HL-60/S4 treated with phorbol 12-myristate 13-acetate at 8.2 ng/mL for 4 days and 3 days (cell line): Measurements from ENCODE around the gene MSANTD1.

Source experiments
- in situ Hi-C: fragments of 300-500 bp; cut with MboI; formaldehyde crosslinking; loops from 2 replicates; pipeline ENCODE4 v1.15.0; 2022; ENCODE audit warnings: low sequenced_read_pairs

Gene MSANTD1

GRCh38 chr4:3232871-3233271 is 16.1 kb upstream of the MSANTD1 start:
- in situ Hi-C loops, result no loop called here

- in situ Hi-C loops, result no loop called here
Observed at GRCh38 chr4:3233391-3234071, 15.4 kb upstream of the MSANTD1 start.

- in situ Hi-C loops, result no loop called here
Observed at GRCh38 chr4:3234171-3235029, 14.6 kb upstream of the MSANTD1 start.

DNA sequence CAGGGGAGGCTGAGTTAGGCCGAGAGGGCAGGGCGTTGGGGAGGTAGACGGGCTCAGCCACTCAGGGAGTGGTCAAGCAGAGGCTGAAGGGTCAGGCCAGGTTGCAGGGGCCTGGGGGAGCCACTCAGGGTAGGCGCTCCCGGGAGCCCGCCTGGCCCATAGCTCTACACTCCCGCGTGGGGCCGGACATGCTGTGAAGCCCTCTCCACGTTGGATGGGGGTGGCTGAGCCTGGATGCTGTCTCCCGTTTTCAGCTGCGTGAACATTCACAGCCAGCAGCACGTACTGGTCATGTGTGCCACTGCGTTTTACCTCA is 14.0 kb upstream of the MSANTD1 start:
- in situ Hi-C loops, result no loop called here

DNA sequence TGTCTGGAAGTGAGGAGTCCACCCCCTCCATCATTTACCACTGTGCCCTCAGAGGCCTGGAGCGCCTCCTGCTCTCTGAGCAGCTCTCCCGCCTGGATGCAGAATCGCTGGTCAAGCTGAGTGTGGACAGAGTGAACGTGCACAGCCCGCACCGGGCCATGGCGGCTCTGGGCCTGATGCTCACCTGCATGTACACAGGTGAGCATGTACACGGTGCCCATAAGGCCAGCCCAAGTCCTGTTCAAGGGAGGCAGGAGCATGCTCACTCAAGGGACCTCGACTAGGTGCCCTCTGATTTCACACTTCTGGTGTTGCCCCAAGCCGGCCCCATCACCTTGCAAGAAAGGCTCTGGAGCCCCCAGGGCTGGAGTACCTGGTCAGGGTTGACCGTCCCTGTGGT is 13.4 kb upstream of the MSANTD1 start:
- in situ Hi-C loops, result no loop called here

- in situ Hi-C loops, result no loop called here
Observed at GRCh38 chr4:3236326-3236878, 12.6 kb upstream of the MSANTD1 start.

DNA sequence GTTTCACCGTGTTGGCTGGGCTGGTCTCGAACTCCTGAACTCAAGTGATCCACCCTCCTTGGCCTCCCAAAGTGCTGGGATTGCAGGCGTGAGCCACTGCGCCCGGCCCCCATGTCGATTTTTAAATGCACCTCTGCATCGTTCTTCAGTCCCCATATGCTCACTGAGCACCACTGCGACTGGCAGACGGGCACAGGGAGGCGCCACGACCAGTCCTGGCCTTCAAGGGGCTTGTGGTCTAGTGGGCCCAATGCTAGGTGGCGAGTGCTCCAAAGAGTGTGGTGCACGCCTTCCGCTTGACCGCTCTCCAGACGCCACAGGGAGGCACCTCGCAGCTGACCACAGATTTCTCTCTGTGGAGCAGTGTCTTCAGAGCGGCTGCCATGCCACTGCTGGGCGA is 11.7 kb upstream of the MSANTD1 start:
- in situ Hi-C loops, result no loop called here

DNA sequence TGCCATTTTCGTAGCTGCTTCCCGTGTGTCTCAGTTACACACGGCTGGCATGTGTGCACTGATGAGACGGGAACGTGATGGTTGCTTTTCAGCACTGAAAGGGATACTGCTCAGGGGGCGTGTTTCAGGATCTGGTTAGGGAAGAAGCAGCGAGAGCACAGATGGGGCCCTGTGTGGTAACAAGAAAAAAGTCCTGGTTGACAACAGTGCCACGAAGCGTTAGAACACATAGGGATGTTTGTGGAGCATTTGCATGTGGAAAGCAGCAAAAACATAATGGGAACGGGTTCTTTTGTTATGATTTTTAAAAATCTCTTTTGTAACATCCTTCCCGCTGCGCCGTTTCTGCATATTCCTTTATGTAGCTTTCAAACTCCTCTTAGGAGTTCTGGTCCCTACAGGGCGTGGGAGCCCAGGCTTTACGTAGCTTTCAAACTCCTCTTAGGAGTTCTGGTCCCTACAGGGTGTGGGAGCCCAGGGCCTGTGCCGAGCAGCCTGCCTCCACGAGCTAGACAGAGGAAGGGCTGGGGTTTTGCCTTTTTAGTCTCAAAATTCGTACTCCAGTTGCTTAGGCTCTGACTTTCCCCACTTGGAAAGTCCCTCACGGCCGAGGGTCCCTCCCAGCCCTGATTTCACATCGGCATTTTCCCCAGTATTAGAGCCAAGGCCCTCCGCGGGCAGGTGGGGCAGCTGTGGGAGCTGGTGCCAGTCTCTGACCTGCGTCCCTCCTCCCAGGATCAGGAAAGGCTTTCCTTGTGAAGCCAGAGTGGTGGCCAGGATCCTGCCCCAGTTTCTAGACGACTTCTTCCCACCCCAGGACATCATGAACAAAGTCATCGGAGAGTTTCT is 11.0 kb upstream of the MSANTD1 start:
- in situ Hi-C loops, result no loop called here

DNA sequence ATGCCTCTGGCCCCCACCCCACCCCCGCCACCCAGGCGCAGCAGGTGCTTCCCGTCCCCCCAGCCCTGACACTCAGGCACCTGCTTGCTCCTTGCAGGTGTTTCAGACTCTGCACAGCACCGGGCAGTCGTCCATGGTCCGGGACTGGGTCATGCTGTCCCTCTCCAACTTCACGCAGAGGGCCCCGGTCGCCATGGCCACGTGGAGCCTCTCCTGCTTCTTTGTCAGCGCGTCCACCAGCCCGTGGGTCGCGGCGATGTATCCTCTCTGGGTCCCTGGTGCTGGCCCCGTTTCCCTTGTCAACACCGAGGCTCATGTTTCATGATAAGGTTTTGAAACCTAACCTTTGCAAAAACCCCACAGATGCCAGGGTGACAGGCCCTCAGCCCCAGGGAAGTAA is 10.2 kb upstream of the MSANTD1 start:
- in situ Hi-C loops, result no loop called here

- in situ Hi-C loops, result no loop called here
Observed at GRCh38 chr4:3239303-3239702, 9.7 kb upstream of the MSANTD1 start.

- in situ Hi-C loops, result no loop called here
Observed at GRCh38 chr4:3239998-3240920, 8.7 kb upstream of the MSANTD1 start.

DNA sequence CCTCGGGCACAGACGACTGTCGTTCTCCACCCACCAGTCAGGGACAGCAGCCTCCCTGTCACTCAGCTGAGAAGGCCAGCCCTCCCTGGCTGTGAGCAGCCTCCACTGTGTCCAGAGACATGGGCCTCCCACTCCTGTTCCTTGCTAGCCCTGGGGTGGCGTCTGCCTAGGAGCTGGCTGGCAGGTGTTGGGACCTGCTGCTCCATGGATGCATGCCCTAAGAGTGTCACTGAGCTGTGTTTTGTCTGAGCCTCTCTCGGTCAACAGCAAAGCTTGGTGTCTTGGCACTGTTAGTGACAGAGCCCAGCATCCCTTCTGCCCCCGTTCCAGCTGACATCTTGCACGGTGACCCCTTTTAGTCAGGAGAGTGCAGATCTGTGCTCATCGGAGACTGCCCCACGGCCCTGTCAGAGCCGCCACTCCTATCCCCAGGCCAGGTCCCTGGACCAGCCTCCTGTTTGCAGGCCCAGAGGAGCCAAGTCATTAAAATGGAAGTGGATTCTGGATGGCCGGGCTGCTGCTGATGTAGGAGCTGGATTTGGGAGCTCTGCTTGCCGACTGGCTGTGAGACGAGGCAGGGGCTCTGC is 7.9 kb upstream of the MSANTD1 start:
- in situ Hi-C loops, result no loop called here

DNA sequence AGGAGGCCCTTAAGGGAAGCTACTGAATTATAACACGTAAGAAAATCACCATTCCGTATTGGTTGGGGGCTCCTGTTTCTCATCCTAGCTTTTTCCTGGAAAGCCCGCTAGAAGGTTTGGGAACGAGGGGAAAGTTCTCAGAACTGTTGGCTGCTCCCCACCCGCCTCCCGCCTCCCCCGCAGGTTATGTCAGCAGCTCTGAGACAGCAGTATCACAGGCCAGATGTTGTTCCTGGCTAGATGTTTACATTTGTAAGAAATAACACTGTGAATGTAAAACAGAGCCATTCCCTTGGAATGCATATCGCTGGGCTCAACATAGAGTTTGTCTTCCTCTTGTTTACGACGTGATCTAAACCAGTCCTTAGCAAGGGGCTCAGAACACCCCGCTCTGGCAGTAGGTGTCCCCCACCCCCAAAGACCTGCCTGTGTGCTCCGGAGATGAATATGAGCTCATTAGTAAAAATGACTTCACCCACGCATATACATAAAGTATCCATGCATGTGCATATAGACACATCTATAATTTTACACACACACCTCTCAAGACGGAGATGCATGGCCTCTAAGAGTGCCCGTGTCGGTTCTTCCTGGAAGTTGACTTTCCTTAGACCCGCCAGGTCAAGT is 6.9 kb upstream of the MSANTD1 start:
- in situ Hi-C loops, result no loop called here

DNA sequence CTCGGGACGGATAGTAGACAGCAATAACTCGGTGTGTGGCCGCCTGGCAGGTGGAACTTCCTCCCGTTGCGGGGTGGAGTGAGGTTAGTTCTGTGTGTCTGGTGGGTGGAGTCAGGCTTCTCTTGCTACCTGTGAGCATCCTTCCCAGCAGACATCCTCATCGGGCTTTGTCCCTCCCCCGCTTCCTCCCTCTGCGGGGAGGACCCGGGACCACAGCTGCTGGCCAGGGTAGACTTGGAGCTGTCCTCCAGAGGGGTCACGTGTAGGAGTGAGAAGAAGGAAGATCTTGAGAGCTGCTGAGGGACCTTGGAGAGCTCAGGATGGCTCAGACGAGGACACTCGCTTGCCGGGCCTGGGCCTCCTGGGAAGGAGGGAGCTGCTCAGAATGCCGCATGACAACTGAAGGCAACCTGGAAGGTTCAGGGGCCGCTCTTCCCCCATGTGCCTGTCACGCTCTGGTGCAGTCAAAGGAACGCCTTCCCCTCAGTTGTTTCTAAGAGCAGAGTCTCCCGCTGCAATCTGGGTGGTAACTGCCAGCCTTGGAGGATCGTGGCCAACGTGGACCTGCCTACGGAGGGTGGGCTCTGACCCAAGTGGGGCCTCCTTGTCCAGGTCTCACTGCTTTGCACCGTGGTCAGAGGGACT is 5.7 kb upstream of the MSANTD1 start:
- in situ Hi-C loops, result no loop called here

DNA sequence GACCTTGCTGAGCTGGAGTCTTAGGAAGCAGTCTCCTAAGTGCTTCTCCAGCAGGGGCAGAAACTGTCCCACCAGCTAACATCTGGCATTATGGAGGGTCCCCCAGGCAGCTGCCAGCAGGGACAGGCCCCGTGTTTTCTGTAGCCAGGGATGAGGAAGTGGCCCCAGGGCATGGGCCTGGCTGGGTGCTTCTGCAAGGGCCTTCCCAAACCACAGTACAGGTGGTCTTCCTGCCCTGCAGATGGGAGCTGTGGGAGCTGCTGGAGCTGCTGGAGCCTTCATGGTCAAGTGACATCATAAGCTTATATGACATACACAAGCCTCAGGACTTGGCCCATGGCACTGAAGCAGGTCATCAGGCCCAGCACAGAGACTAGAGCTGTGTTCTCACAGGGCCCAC is 5.0 kb upstream of the MSANTD1 start:
- in situ Hi-C loops, result no loop called here

GRCh38 chr4:3244747-3245146 is 4.2 kb upstream of the MSANTD1 start:
- in situ Hi-C loops, result no loop called here

DNA sequence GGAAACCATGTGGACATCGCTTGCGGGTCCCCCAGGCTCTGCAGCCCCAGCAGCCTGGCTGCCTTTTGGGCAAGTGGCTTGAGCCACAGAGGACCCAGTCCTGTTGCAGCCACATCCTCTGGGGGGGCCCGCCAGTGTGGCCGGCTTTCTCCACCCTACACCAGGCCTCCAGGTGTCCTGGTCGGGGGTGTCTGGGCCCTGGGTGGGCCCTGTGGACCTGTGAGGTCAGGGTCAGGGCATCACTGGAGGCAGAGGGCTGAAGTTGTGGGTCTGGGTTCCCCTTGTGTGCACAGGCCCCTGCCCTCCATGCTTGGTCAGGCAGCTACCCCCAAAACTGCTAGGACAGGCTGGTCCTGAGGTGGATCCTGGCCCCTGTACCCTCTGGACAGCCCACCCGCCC is 3.3 kb upstream of the MSANTD1 start:
- in situ Hi-C loops, result no loop called here

DNA sequence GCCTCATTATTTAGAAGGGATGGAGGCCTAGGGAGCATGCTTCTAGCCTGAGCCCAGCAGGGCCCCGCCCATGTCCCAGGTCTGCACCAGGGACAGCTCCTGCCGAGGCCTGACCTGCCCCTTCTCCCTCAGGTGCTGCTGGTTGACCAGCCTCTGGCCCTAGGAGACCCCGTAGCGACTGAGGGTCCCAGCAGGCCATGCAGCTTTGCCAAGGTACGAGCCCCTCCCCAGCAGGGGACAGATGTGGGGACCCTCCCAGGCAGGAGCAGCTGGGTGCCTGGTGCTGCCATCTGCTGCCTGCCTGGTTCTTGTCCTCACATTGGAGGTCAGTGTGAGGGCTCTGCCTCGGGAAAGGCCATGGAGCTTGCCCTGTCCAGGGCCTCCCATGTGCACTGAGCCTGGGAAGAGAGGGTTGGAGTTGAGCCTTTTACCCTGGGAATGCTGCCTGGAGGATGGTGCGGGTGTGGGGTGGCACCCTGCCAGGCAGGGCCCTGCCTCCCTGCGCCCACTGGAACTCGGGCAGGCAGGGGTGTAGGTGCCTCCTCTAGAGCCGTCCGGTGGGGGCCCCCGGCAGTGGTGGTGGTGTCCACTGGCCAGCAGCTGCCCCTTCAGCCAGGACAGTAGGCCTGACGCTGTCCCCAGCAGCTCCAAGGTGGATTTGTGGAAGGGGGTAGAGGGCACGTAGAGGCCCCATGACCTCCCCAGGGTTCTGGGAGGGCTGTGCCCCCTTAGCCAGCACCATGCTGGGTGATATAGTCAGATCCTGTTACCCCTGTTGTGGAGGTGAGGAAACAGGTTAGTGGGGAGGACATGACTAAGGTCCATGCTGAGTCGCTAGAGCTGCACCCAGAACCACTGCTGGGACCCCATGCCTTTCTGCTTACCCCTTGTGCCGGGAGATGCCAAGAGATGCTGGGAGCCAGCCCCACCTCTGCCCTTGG is 2.2 kb upstream of the MSANTD1 start:
- in situ Hi-C loops, result no loop called here
